ENCODE results near the gene SUCO. TPM values are rescaled to one million over a fixed set of nuclear protein-coding genes. Genes with fewer than 3 reads are reported as not detected.

The SUCO gene
- total RNA-seq, 5 donors from 2014 or later (not counting 1 experiment from before 2014, with no cell fraction given), result 43.7 to 87.1 (median 47.9) TPM

DNA sequence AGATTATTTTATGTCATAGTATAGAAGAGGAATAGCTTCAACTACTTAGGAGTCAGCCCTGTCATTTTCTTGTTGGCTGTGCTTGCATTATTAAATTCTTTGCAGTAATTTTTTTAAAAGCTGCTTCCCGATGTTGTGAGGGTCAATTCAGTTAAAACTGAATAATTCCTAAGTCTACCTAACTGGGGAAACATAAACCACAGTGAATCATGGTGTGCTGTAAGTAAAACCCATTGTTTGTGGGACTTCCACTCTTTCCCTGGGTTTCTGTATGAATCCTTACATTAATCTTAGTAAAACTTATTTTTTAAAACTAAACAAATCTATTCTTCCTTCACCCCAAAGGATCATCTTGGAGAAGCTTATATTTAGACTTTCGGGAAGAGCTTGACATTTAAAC, 4.4 kb downstream of the SUCO start:
- Mint-ChIP-seq H3K36me3 (peaks cover 3% of the 10 kb centered on the region), H3K4me3 (no peak overlapping the region), H3K27ac (no peak overlapping the region), H3K27me3 (no peaks in the 10 kb centered on the region), H3K9me3 (no peaks in the 10 kb centered on the region), H3K4me1 (peaks cover 63 to 85% (median 72%) of the 10 kb centered on the region in 3 donors)
- ATAC-seq (replicated peaks in 1 of 4), result no peak
- H3K27ac ChIP-seq (ENCODE audit: low read length), result no peak overlapping the region
- ChIA-PET CTCF (interaction anchor here (0.5 to 0.7 kb wide), 2 partner anchors 12 to 132 kb away, joined by 3 read pairs; no protein-coding TSS in a partner anchor), POLR2A (interaction anchor here in 1 of 2 donors (0.5 kb wide), 1 partner anchor 161 kb away, joined by 4 read pairs; no protein-coding TSS in a partner anchor)
- no peaks in the 10 kb centered on the region for H3K36me3 ChIP-seq (ENCODE audit: control insufficient read depth in 2 of 2, extremely low read depth in 1 of 2, insufficient read depth in 1 of 2, low read length in 1 of 2)
- no peaks in the 10 kb centered on the region for H3K27me3 ChIP-seq (replicated peaks in 1 of 2; ENCODE audit: control insufficient read depth in 2 of 2, extremely low read depth in 1 of 2, insufficient read depth in 2 of 2, low read length in 1 of 2)
- no peak overlapping the region for H3K4me3 ChIP-seq (ENCODE audit: control insufficient read depth in 1 of 2, extremely low read depth in 1 of 2, low read length in 1 of 2)
- no peak for DNase-seq
- H3K9me3 ChIP-seq, result no peaks in the 10 kb centered on the region
- H3K4me1 ChIP-seq (ENCODE audit: control insufficient read depth in 1 of 2, extremely low read depth in 1 of 2, insufficient read depth in 2 of 2, low read length in 2 of 2), result peaks cover 4 to 34% of the 10 kb centered on the region in 2 experiments
- no CpG with 5 or more reads among the region's 2 CpGs for WGBS (ENCODE audit: insufficient coverage)

DNA sequence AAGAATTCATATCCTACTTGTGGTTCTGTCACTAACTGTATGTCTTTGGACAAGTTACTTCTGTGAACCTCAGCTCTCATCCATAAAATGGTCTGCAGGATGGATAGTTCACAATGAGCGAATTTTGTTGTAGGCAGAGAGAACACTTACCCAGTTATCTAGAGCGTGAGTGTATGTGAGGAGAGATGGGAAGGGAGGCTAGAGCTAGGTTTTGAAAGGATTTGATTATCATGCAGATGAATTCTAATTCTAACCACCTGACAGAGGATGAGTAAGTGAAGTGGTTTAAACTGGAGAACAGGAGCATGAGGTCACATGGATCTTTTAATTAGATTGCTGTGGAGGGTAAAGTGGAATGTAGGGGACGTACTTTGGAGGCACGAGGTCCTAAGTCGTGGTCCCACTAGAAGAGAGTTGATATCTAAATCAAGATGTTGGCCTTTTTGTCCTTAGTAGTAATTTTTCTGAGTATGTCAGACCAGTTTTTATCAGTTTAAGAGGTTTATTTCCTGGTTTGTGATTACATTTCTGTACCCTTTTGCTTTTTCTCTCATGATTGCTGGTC, 5.0 kb downstream of the SUCO start:
- 100% methylated on average over 1 of the region's 5 CpGs for WGBS (ENCODE audit: insufficient coverage)
- peaks cover 3% of the 10 kb centered on the region for H3K36me3 Mint-ChIP-seq
- DNase-seq (no peak), ATAC-seq (replicated peaks in 1 of 4) (no peak)
- peaks cover 6 to 36% of the 10 kb centered on the region in 2 experiments for H3K4me1 ChIP-seq (ENCODE audit: control insufficient read depth in 1 of 2, extremely low read depth in 1 of 2, insufficient read depth in 2 of 2, low read length in 2 of 2)
- ChIA-PET POLR2A (interaction anchor here in 1 of 2 donors (0.5 kb wide), 1 partner anchor 162 kb away, joined by 4 read pairs; no protein-coding TSS in a partner anchor), CTCF (interaction anchor here in 1 of 2 donors (0.7 kb wide), 1 partner anchor 11 kb away, joined by 3 read pairs; no protein-coding TSS in a partner anchor)
- no peak overlapping the region for H3K27ac ChIP-seq (ENCODE audit: low read length)
- H3K4me1 Mint-ChIP-seq, result peaks cover 63 to 91% (median 72%) of the 10 kb centered on the region in 3 donors
- no peaks in the 10 kb centered on the region for H3K9me3 ChIP-seq
- H3K27me3 ChIP-seq (replicated peaks in 1 of 2; ENCODE audit: control insufficient read depth in 2 of 2, extremely low read depth in 1 of 2, insufficient read depth in 2 of 2, low read length in 1 of 2), result no peaks in the 10 kb centered on the region
- no peaks in the 10 kb centered on the region for H3K9me3 Mint-ChIP-seq
- no peaks in the 10 kb centered on the region for H3K36me3 ChIP-seq (ENCODE audit: control insufficient read depth in 2 of 2, extremely low read depth in 1 of 2, insufficient read depth in 1 of 2, low read length in 1 of 2)
- H3K27ac Mint-ChIP-seq, result no peak overlapping the region
- no peaks in the 10 kb centered on the region for H3K27me3 Mint-ChIP-seq
- no peak overlapping the region for H3K4me3 Mint-ChIP-seq
- H3K4me3 ChIP-seq (ENCODE audit: control insufficient read depth in 1 of 2, extremely low read depth in 1 of 2, low read length in 1 of 2), result no peak overlapping the region

DNA sequence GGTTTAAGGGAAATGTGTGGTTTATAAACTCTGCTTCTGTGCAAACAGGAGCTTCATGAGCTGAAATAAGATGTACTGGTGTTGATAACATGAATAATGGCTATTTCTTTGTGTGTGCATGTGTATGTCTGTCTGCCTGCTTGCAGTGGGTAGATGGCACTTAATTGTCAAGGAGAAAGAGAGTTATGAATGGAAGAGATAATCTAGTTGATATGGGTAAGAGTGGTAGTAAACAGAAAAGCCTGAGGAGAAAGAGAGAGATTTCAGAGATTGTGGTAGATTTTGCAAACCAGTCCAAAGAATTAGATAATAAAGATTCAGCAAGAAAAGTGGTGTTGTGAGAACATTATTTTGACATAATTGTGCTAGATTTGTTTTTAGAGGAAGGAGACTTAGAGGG, 7.7 kb downstream of the SUCO start:
- no peaks in the 10 kb centered on the region for H3K9me3 Mint-ChIP-seq
- H3K27me3 Mint-ChIP-seq, result no peaks in the 10 kb centered on the region
- DNase-seq (no peak), ATAC-seq (replicated peaks in 1 of 4) (no peak)
- H3K9me3 ChIP-seq, result no peaks in the 10 kb centered on the region
- no peaks in the 10 kb centered on the region for H3K27me3 ChIP-seq (replicated peaks in 1 of 2; ENCODE audit: control insufficient read depth in 2 of 2, extremely low read depth in 1 of 2, insufficient read depth in 2 of 2, low read length in 1 of 2)
- no peak overlapping the region for H3K27ac Mint-ChIP-seq
- POLR2A ChIA-PET, result interaction anchor here in 1 of 2 donors (0.7 kb wide), 1 partner anchor 99 kb away, joined by 3 read pairs; no protein-coding TSS in a partner anchor
- H3K36me3 ChIP-seq (ENCODE audit: control insufficient read depth in 2 of 2, extremely low read depth in 1 of 2, insufficient read depth in 1 of 2, low read length in 1 of 2), result no peaks in the 10 kb centered on the region
- no peak overlapping the region for H3K27ac ChIP-seq (ENCODE audit: low read length)
- peak overlapping the region in 1 of 3 donors; percentile 36 for H3K4me3 Mint-ChIP-seq
- H3K36me3 Mint-ChIP-seq, result peaks cover 3% of the 10 kb centered on the region
- CTCF ChIA-PET, result no interaction called here
- H3K4me3 ChIP-seq (ENCODE audit: control insufficient read depth in 1 of 2, extremely low read depth in 1 of 2, low read length in 1 of 2), result no peak overlapping the region
- peaks cover 9 to 40% of the 10 kb centered on the region in 2 experiments for H3K4me1 ChIP-seq (ENCODE audit: control insufficient read depth in 1 of 2, extremely low read depth in 1 of 2, insufficient read depth in 2 of 2, low read length in 2 of 2)
- peaks cover 43 to 72% (median 53%) of the 10 kb centered on the region in 3 donors for H3K4me1 Mint-ChIP-seq

DNA sequence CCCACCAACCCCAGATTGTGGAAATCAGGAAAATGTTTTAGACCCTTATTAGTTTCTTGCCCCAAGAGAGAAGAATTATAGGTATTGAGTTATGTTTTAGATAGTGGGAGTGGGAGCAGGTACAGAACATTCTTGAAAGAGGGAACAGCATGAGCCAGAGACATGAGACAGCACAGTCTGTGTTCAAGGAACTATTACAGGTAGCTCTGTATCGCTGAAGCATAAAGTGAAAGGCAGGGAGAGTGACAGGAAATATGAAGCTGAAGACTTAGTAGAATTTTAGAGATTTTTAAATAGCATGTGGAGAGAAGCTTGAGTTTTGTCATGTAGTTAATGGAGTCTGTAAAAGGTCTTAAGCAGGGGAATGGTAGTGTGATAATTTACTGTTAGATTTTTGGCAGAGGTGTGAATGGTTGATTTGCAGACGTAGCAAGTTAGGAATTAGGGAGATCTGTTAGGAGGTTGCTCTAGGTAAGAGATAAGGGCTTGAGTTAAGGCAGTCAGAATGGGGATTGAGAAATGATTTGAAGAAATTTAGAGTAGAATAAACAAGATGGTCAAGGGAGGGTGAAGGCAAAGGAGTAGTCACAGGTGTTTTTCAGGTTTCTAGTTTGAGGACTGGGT, 11.6 kb downstream of the SUCO start:
- peak; percentile 43 to 62 (median 56) for ATAC-seq (replicated peaks in 1 of 4)
- Mint-ChIP-seq H3K4me1 (peaks cover 15 to 62% (median 33%) of the 10 kb centered on the region in 3 donors), H3K27ac (no peak overlapping the region), H3K36me3 (peaks cover 3% of the 10 kb centered on the region), H3K4me3 (no peak overlapping the region), H3K9me3 (no peaks in the 10 kb centered on the region), H3K27me3 (no peaks in the 10 kb centered on the region)
- Histone ChIP-seq H3K27me3 (replicated peaks in 1 of 2; ENCODE audit: control insufficient read depth in 2 of 2, extremely low read depth in 1 of 2, insufficient read depth in 2 of 2, low read length in 1 of 2) (no peaks in the 10 kb centered on the region), H3K9me3 (no peaks in the 10 kb centered on the region), H3K36me3 (ENCODE audit: control insufficient read depth in 2 of 2, extremely low read depth in 1 of 2, insufficient read depth in 1 of 2, low read length in 1 of 2) (no peaks in the 10 kb centered on the region), H3K4me1 (ENCODE audit: control insufficient read depth in 1 of 2, extremely low read depth in 1 of 2, insufficient read depth in 2 of 2, low read length in 2 of 2) (peaks cover 12 to 33% of the 10 kb centered on the region in 2 experiments), H3K27ac (ENCODE audit: low read length) (no peak overlapping the region), H3K4me3 (ENCODE audit: control insufficient read depth in 1 of 2, extremely low read depth in 1 of 2, low read length in 1 of 2) (no peak overlapping the region)
- peak in 1 of 35 experiments; percentile 9 for DNase-seq
- ChIA-PET CTCF (interaction anchor here in 1 of 2 donors (1.6 kb wide), 1 partner anchor 9 kb away, joined by 3 read pairs; no protein-coding TSS in a partner anchor), POLR2A (interaction anchor here (0.7 to 1.9 kb wide), 4 partner anchors 10 to 44 kb away, joined by 3 to 6 read pairs (median 4); no protein-coding TSS in a partner anchor)
- WGBS (ENCODE audit: insufficient coverage), result 68% methylated on average over 2 of the region's 2 CpGs

DNA sequence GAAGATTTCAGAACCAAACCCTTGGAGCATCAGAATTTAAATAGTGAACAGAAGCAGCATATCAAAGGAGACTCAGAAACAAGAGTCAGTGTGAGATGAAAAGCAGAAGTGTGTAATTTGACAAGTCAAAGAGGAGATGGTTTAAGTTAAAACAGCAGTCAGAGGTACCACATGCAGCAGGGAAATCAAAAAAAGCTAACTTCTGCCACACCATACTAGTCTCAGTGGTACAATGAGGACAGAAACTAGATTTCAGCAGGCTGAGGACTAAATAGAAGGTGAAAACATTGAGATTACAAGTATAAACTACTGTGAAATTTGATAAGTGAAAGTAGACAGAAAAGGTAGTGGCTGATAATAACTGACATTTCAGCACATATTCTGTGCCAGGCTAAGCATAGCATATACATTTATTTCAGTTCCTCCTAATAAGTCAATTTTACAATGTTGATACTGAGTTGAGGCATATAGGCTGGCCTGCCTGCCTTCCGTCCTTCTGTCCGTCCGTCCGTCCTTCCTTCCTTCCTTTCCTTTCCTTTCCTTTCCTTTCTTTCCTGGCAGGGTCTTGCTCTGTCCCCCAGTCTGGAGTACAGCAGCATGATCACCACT, 12.6 kb downstream of the SUCO start:
- Histone ChIP-seq H3K27me3 (replicated peaks in 1 of 2; ENCODE audit: control insufficient read depth in 2 of 2, extremely low read depth in 1 of 2, insufficient read depth in 2 of 2, low read length in 1 of 2) (no peaks in the 10 kb centered on the region), H3K4me3 (ENCODE audit: control insufficient read depth in 1 of 2, extremely low read depth in 1 of 2, low read length in 1 of 2) (no peak overlapping the region), H3K4me1 (ENCODE audit: control insufficient read depth in 1 of 2, extremely low read depth in 1 of 2, insufficient read depth in 2 of 2, low read length in 2 of 2) (peaks cover 12 to 29% of the 10 kb centered on the region in 2 experiments), H3K36me3 (ENCODE audit: control insufficient read depth in 2 of 2, extremely low read depth in 1 of 2, insufficient read depth in 1 of 2, low read length in 1 of 2) (no peaks in the 10 kb centered on the region), H3K27ac (ENCODE audit: low read length) (no peak overlapping the region), H3K9me3 (no peaks in the 10 kb centered on the region)
- no peak for ATAC-seq (replicated peaks in 1 of 4)
- peaks cover 15 to 62% (median 34%) of the 10 kb centered on the region in 3 donors for H3K4me1 Mint-ChIP-seq
- H3K27ac Mint-ChIP-seq, result no peak overlapping the region
- ChIA-PET CTCF (interaction anchor here (0.7 to 1.6 kb wide), 2 partner anchors 10 to 310 kb away, joined by 3 read pairs; no protein-coding TSS in a partner anchor), POLR2A (interaction anchor here (0.5 to 1.0 kb wide), 4 partner anchors 15 to 1015 kb away, joined by 3 to 7 read pairs (median 4); no protein-coding TSS in a partner anchor)
- H3K27me3 Mint-ChIP-seq, result no peaks in the 10 kb centered on the region
- H3K9me3 Mint-ChIP-seq, result no peaks in the 10 kb centered on the region
- no peak overlapping the region for H3K4me3 Mint-ChIP-seq
- no peak for DNase-seq
- H3K36me3 Mint-ChIP-seq, result peaks cover 3% of the 10 kb centered on the region
- WGBS (ENCODE audit: insufficient coverage), result 100% methylated on average over 4 of the region's 4 CpGs

DNA sequence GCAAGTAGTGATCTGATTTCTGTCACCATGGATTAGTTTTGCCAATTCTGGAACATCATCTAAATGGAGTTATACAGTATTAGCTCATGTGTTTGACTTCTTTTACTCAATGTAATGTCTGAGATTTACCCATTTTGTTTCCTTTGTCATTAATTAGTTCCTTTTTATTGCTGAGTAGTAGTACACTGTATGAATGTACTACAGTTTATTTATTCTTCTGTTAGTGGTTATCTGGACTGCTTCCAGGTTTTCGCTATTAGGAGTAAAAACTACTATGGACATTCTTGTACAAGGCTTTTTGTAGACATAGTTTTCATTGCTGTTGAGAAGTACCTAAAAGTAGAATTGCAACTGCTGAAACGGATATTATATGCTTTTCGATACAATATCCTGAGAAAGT, 14.1 kb downstream of the SUCO start:
- no CpG with 5 or more reads among the region's 3 CpGs for WGBS (ENCODE audit: insufficient coverage)
- ChIA-PET CTCF (no interaction called here), POLR2A (interaction anchor here in 1 of 2 donors (0.5 kb wide), 1 partner anchor 128 kb away, joined by 5 read pairs; no protein-coding TSS in a partner anchor)
- no peak overlapping the region for H3K27ac ChIP-seq (ENCODE audit: low read length)
- H3K27ac Mint-ChIP-seq, result no peak overlapping the region
- no peaks in the 10 kb centered on the region for H3K9me3 Mint-ChIP-seq
- no peak overlapping the region for H3K4me3 Mint-ChIP-seq
- H3K27me3 ChIP-seq (replicated peaks in 1 of 2; ENCODE audit: control insufficient read depth in 2 of 2, extremely low read depth in 1 of 2, insufficient read depth in 2 of 2, low read length in 1 of 2), result no peaks in the 10 kb centered on the region
- peaks cover 12 to 27% of the 10 kb centered on the region in 2 experiments for H3K4me1 ChIP-seq (ENCODE audit: control insufficient read depth in 1 of 2, extremely low read depth in 1 of 2, insufficient read depth in 2 of 2, low read length in 2 of 2)
- H3K9me3 ChIP-seq, result no peaks in the 10 kb centered on the region
- no peaks in the 10 kb centered on the region for H3K36me3 ChIP-seq (ENCODE audit: control insufficient read depth in 2 of 2, extremely low read depth in 1 of 2, insufficient read depth in 1 of 2, low read length in 1 of 2)
- no peaks in the 10 kb centered on the region for H3K36me3 Mint-ChIP-seq
- H3K4me3 ChIP-seq (ENCODE audit: control insufficient read depth in 1 of 2, extremely low read depth in 1 of 2, low read length in 1 of 2), result no peak overlapping the region
- no peak for DNase-seq
- ATAC-seq (replicated peaks in 1 of 4), result no peak
- H3K4me1 Mint-ChIP-seq, result peaks cover 22 to 57% (median 30%) of the 10 kb centered on the region in 3 donors
- H3K27me3 Mint-ChIP-seq, result no peaks in the 10 kb centered on the region

Data from T-cell (primary cell).